ENCODE results near the gene ADAM12.

Gene ADAM12

GRCh38 chr10:126130271-126130710 is 258.0 kb downstream of the ADAM12 start:
- Histone ChIP-seq H3K4me1 (ENCODE audit: control insufficient read depth, low read length) (no peaks in the 10 kb centered on the region), H4K20me1 (ENCODE audit: control insufficient read depth, insufficient read depth, low read depth, low read length) (no peaks in the 10 kb centered on the region), H3K4me3 (ENCODE audit: low read length) (no peak overlapping the region), H3K27me3 (ENCODE audit: control insufficient read depth, low read length) (no peaks in the 10 kb centered on the region), H3K9me3 (ENCODE audit: control insufficient read depth, insufficient read depth, low read length) (no peaks in the 10 kb centered on the region), H3K36me3 (ENCODE audit: control insufficient read depth, low read length) (no peaks in the 10 kb centered on the region), H3K27ac (ENCODE audit: low read depth, low read length) (no peak overlapping the region), H3K9me2 (replicated peaks; ENCODE audit: control insufficient read depth, low read length) (no peaks in the 10 kb centered on the region), H3K4me2 (ENCODE audit: low read length) (no peak overlapping the region), H3K79me2 (ENCODE audit: control insufficient read depth, low read length) (no peaks in the 10 kb centered on the region), H3F3A (ENCODE audit: control insufficient read depth, insufficient read depth) (no peaks in the 10 kb centered on the region)
- TF ChIP-seq, protein P1, sequence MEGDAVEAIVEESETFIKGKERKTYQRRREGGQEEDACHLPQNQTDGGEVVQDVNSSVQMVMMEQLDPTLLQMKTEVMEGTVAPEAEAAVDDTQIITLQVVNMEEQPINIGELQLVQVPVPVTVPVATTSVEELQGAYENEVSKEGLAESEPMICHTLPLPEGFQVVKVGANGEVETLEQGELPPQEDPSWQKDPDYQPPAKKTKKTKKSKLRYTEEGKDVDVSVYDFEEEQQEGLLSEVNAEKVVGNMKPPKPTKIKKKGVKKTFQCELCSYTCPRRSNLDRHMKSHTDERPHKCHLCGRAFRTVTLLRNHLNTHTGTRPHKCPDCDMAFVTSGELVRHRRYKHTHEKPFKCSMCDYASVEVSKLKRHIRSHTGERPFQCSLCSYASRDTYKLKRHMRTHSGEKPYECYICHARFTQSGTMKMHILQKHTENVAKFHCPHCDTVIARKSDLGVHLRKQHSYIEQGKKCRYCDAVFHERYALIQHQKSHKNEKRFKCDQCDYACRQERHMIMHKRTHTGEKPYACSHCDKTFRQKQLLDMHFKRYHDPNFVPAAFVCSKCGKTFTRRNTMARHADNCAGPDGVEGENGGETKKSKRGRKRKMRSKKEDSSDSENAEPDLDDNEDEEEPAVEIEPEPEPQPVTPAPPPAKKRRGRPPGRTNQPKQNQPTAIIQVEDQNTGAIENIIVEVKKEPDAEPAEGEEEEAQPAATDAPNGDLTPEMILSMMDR (IDR thresholded peaks at IDR 0.05; ENCODE audit: low read depth, low read length, poor library complexity, severe bottlenecking) = no peak
- TF ChIP-seq EZH2phosphoT487 (IDR thresholded peaks at IDR 0.05; ENCODE audit: borderline replicate concordance, low read length) = no peak

DNA sequence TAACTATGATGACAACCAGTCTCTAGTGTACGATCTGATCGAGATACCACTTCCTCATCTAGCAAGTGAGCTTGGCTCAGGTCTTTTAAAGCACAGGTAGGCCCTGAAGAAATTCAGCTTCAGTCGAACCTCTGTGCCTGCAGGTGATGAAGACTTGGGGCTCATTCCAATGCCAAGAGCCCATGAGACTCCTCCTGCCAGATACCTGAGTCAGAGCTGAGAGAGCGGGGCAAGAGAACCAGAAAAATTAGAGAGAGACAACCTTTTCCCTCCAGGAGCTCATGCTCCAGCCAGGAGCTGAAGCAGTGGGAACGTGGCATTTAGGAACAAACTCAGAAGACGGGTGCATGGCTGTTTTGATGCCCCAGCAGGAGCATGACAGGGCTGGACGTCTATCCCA is 259.3 kb downstream of the ADAM12 start:
- Histone ChIP-seq H3K9me2 (replicated peaks; ENCODE audit: control insufficient read depth, low read length) (no peaks in the 10 kb centered on the region), H3K36me3 (ENCODE audit: control insufficient read depth, low read length) (no peaks in the 10 kb centered on the region), H3K4me1 (ENCODE audit: control insufficient read depth, low read length) (no peaks in the 10 kb centered on the region), H3K4me2 (ENCODE audit: low read length) (no peak overlapping the region), H4K20me1 (ENCODE audit: control insufficient read depth, insufficient read depth, low read depth, low read length) (no peaks in the 10 kb centered on the region), H3K9me3 (ENCODE audit: control insufficient read depth, insufficient read depth, low read length) (no peaks in the 10 kb centered on the region), H3K79me2 (ENCODE audit: control insufficient read depth, low read length) (no peaks in the 10 kb centered on the region), H3K27me3 (ENCODE audit: control insufficient read depth, low read length) (no peaks in the 10 kb centered on the region), H3K4me3 (ENCODE audit: low read length) (no peak overlapping the region), H3K27ac (ENCODE audit: low read depth, low read length) (no peak overlapping the region), H3F3A (ENCODE audit: control insufficient read depth, insufficient read depth) (no peaks in the 10 kb centered on the region)
- TF ChIP-seq, protein P1 (IDR thresholded peaks at IDR 0.05; ENCODE audit: low read depth, low read length, poor library complexity, severe bottlenecking) = no peak
- TF ChIP-seq EZH2phosphoT487 (IDR thresholded peaks at IDR 0.05; ENCODE audit: borderline replicate concordance, low read length) = no peak

GRCh38 chr10:126128581-126128980 is 259.7 kb downstream of the ADAM12 start:
- no peaks in the 10 kb centered on the region for H4K20me1 ChIP-seq (ENCODE audit: control insufficient read depth, insufficient read depth, low read depth, low read length)
- no peaks in the 10 kb centered on the region for H3K36me3 ChIP-seq (ENCODE audit: control insufficient read depth, low read length)
- H3K27me3 ChIP-seq (ENCODE audit: control insufficient read depth, low read length) = no peaks in the 10 kb centered on the region
- H3K4me1 ChIP-seq (ENCODE audit: control insufficient read depth, low read length) = no peaks in the 10 kb centered on the region
- no peak overlapping the region for H3K27ac ChIP-seq (ENCODE audit: low read depth, low read length)
- no peak overlapping the region for H3K4me3 ChIP-seq (ENCODE audit: low read length)
- no peaks in the 10 kb centered on the region for H3K79me2 ChIP-seq (ENCODE audit: control insufficient read depth, low read length)
- no peak overlapping the region for H3K4me2 ChIP-seq (ENCODE audit: low read length)
- H3K9me3 ChIP-seq (ENCODE audit: control insufficient read depth, insufficient read depth, low read length) = no peaks in the 10 kb centered on the region
- H3K9me2 ChIP-seq (replicated peaks; ENCODE audit: control insufficient read depth, low read length) = no peaks in the 10 kb centered on the region
- no peaks in the 10 kb centered on the region for H3F3A ChIP-seq (ENCODE audit: control insufficient read depth, insufficient read depth)
- TF ChIP-seq, protein P1 (IDR thresholded peaks at IDR 0.05; ENCODE audit: low read depth, low read length, poor library complexity, severe bottlenecking) = no peak
- TF ChIP-seq EZH2phosphoT487 (IDR thresholded peaks at IDR 0.05; ENCODE audit: borderline replicate concordance, low read length) = no peak

Measured in DOHH2 (cell line).